ENCODE data around the gene MBTPS1. TPM values are rescaled to one million over a fixed set of nuclear protein-coding genes. Genes with fewer than 3 reads are reported as not detected.
A peak's percentile ranks its signal among the peaks of the same experiment; 100 is the strongest.

MBTPS1 gene
- total RNA-seq, 1 experiment from 2014 or later: 63.6 TPM

- CTCF ChIA-PET: interaction anchor here (0.7 to 11.2 kb wide), 9 partner anchors 9 to 102 kb away, joined by 3 to 81 read pairs (median 6); partner anchors contain the start of gene TAF1C
Measured at GRCh38 chr16:84086341-84086740, 30.4 kb downstream of the MBTPS1 start.

DNA sequence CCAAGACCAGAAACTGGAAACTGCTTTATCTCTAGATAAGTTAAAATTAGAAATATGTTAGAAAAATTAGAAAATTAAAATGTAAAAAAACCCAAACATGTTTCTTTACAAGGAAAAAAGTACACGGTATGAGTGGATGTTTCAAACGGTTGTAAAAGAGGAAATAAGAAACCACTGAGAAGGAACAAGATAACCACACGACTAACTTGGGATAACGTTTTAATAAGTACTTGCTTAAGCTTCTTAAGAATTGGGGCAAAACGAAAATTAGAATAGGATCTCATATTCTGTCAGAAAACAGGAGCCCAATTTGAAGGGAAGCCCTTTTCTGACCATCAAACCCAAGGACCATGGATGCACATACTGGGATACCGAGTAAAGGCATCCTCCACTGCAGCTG is 31.0 kb downstream of the MBTPS1 start:
- CTCF ChIA-PET: interaction anchor here (0.7 to 11.2 kb wide), 9 partner anchors 14 to 158 kb away, joined by 3 to 81 read pairs (median 4); partner anchors contain the start of genes ADAD2 and TAF1C
- Mint-ChIP-seq H3K27ac (ENCODE audit: low read depth, unreplicated experiment) (no peak overlapping the region), H3K4me1 (ENCODE audit: insufficient read depth, unreplicated experiment) (no peaks in the 10 kb centered on the region), H3K27me3 (ENCODE audit: insufficient read depth, unreplicated experiment) (no peaks in the 10 kb centered on the region), H3K36me3 (ENCODE audit: insufficient read depth, unreplicated experiment) (peaks cover 81% of the 10 kb centered on the region), H3K4me3 (ENCODE audit: unreplicated experiment) (no peak overlapping the region), H3K9me3 (ENCODE audit: unreplicated experiment) (no peaks in the 10 kb centered on the region)
- intact Hi-C loops (cut with micrococcal nuclease): no loop called here
- POLR2A ChIA-PET: no interaction called here
- DNase-seq (ENCODE audit: unreplicated experiment): no peak
- no TSS peak for BruUV-seq (replicated peaks)
- no peak for TF ChIP-seq CTCF (IDR thresholded peaks at IDR 0.05; ENCODE audit: unreplicated experiment)

More at GRCh38 chr16:84086341-84086740, 30.4 kb downstream of the MBTPS1 start:
- H3K27ac Mint-ChIP-seq (ENCODE audit: low read depth, unreplicated experiment): no peak overlapping the region
- DNase-seq (ENCODE audit: unreplicated experiment): no peak
- BruUV-seq (replicated peaks): no TSS peak
- H3K27me3 Mint-ChIP-seq (ENCODE audit: insufficient read depth, unreplicated experiment): no peaks in the 10 kb centered on the region
- no peaks in the 10 kb centered on the region for H3K9me3 Mint-ChIP-seq (ENCODE audit: unreplicated experiment)
- no peak overlapping the region for H3K4me3 Mint-ChIP-seq (ENCODE audit: unreplicated experiment)
- intact Hi-C loops (cut with micrococcal nuclease): no loop called here
- POLR2A ChIA-PET: no interaction called here
- peaks cover 81% of the 10 kb centered on the region for H3K36me3 Mint-ChIP-seq (ENCODE audit: insufficient read depth, unreplicated experiment)
- H3K4me1 Mint-ChIP-seq (ENCODE audit: insufficient read depth, unreplicated experiment): no peaks in the 10 kb centered on the region
- no peak for TF ChIP-seq CTCF (IDR thresholded peaks at IDR 0.05; ENCODE audit: unreplicated experiment)

- H3K9me3 Mint-ChIP-seq (ENCODE audit: unreplicated experiment): no peaks in the 10 kb centered on the region
- intact Hi-C loops (cut with micrococcal nuclease): no loop called here
- no peaks in the 10 kb centered on the region for H3K4me1 Mint-ChIP-seq (ENCODE audit: insufficient read depth, unreplicated experiment)
- H3K27ac Mint-ChIP-seq (ENCODE audit: low read depth, unreplicated experiment): no peak overlapping the region
- H3K4me3 Mint-ChIP-seq (ENCODE audit: unreplicated experiment): no peak overlapping the region
- DNase-seq (ENCODE audit: unreplicated experiment): no peak
- no peaks in the 10 kb centered on the region for H3K27me3 Mint-ChIP-seq (ENCODE audit: insufficient read depth, unreplicated experiment)
- CTCF ChIA-PET: interaction anchor here (0.6 to 11.2 kb wide), 22 partner anchors 11 to 158 kb away, joined by 3 to 81 read pairs (median 4); partner anchors contain the start of genes ADAD2 and TAF1C
- TF ChIP-seq CTCF (IDR thresholded peaks at IDR 0.05; ENCODE audit: unreplicated experiment): no peak
- peaks cover 81% of the 10 kb centered on the region for H3K36me3 Mint-ChIP-seq (ENCODE audit: insufficient read depth, unreplicated experiment)
- no TSS peak for BruUV-seq (replicated peaks)
- POLR2A ChIA-PET: interaction anchor here (0.6 to 0.9 kb wide), 2 partner anchors 18 to 102 kb away, joined by 3 to 5 read pairs; partner anchors contain the start of gene TAF1C
Measured at GRCh38 chr16:84085271-84085667, 31.5 kb downstream of the MBTPS1 start.

GRCh38 chr16:84084570-84085270 is 32.0 kb downstream of the MBTPS1 start:
- POLR2A ChIA-PET: interaction anchor here (0.6 to 0.9 kb wide), 2 partner anchors 18 to 102 kb away, joined by 3 to 5 read pairs; partner anchors contain the start of gene TAF1C
- peak; percentile 77 for DNase-seq (ENCODE audit: unreplicated experiment)
- peaks cover 81% of the 10 kb centered on the region for H3K36me3 Mint-ChIP-seq (ENCODE audit: insufficient read depth, unreplicated experiment)

More at GRCh38 chr16:84084570-84085270, 32.0 kb downstream of the MBTPS1 start:
- CTCF ChIA-PET: interaction anchor here (0.6 to 11.2 kb wide), 31 partner anchors 10 to 399 kb away, joined by 3 to 81 read pairs (median 4); partner anchors contain the start of genes ADAD2, MBTPS1 and TAF1C
- Mint-ChIP-seq H3K27me3 (ENCODE audit: insufficient read depth, unreplicated experiment) (no peaks in the 10 kb centered on the region), H3K4me3 (ENCODE audit: unreplicated experiment) (no peak overlapping the region), H3K27ac (ENCODE audit: low read depth, unreplicated experiment) (no peak overlapping the region), H3K9me3 (ENCODE audit: unreplicated experiment) (no peaks in the 10 kb centered on the region), H3K4me1 (ENCODE audit: insufficient read depth, unreplicated experiment) (no peaks in the 10 kb centered on the region)
- no TSS peak for BruUV-seq (replicated peaks)
- TF ChIP-seq CTCF (IDR thresholded peaks at IDR 0.05; ENCODE audit: unreplicated experiment): peak; percentile 75
- intact Hi-C loops (cut with micrococcal nuclease): loop anchor here (1.0 kb wide), 1 partner anchor 103 kb away; the partner anchor contains the start of gene TAF1C
